Tibial artery (tissue), 4 donors: Measurements from ENCODE around the gene RAB3GAP2.

Experiments used
- DNase-seq, 2 donors: peaks; one replicate each; pipeline ENCODE4 v3.0.0-alpha.2; 2019
- H3K27ac ChIP-seq, 2 donors: fragments of 200-600 bp; sonication (generic) in 1 of 2; 1 replicate in 1 of 2; 2 replicates in 1 of 2; pipeline ENCODE4 v1.5.1; 2018 to 2019; ENCODE audit warnings: mild to moderate bottlenecking in 1 of 2
- H3K27me3 ChIP-seq, 2 donors: fragments of 200-600 bp; sonication (generic) in 1 of 2; one replicate each; pipeline versions ENCODE4 v1.5.1 to v1.6.0; 2016 to 2019
- H3K36me3 ChIP-seq, 3 donors: fragments of 200-600 bp; sonication (generic) in 2 of 3; one replicate each; pipeline ENCODE4 v1.5.1; 2016 to 2019; ENCODE audit warnings: mild to moderate bottlenecking in 2 of 3
- H3K4me1 ChIP-seq, 4 donors: fragments of 200-600 bp; sonication (generic) in 2 of 4; 1 replicate in 3 of 4; 2 replicates in 1 of 4; pipeline ENCODE4 v1.5.1; 2016 to 2019
- H3K4me3 ChIP-seq, 2 donors: fragments of 200-600 bp; sonication (generic) in 1 of 2; 1 replicate in 1 of 2; 2 replicates in 1 of 2; pipeline ENCODE4 v1.5.1; 2018 to 2019; ENCODE audit warnings: mild to moderate bottlenecking in 2 of 2
- H3K9me3 ChIP-seq, 3 donors: fragments of 200-600 bp; sonication (generic) in 1 of 3; one replicate each; pipeline ENCODE4 v1.5.1; 2016 to 2019
- CTCF ChIP-seq, 2 experiments: fragments of 200-600 bp in 1 of 2; fragments of 450-650 bp in 1 of 2; IDR thresholded peaks; one replicate each; pipeline ENCODE4 v1.5.1; 2017 to 2019; ENCODE audit warnings: antibody characterized with exemption in 2 of 2, mild to moderate bottlenecking in 1 of 2, moderate library complexity in 1 of 2
- intact Hi-C: fragments of 100-400 bp; cut with DNase I; formaldehyde crosslinking; loops from one replicate; pipeline ENCODE4 v1.15.0; 2023; ENCODE audit warnings: low total_unique reads

The RAB3GAP2 gene

GRCh38 chr1:220188538-220188937 lies 83.7 kb downstream of the RAB3GAP2 start:
- DNase-seq = no peak
- H3K9me3 ChIP-seq = no peaks in the 10 kb centered on the region
- no peak for TF ChIP-seq CTCF (IDR thresholded peaks at IDR 0.05)
- H3K4me1 ChIP-seq = no peaks in the 10 kb centered on the region
- no peak overlapping the region for H3K4me3 ChIP-seq
- H3K27ac ChIP-seq = no peak overlapping the region
- no peaks in the 10 kb centered on the region for H3K27me3 ChIP-seq
- intact Hi-C loops = no loop called here
- peaks cover 25 to 71% (median 34%) of the 10 kb centered on the region in 3 donors for H3K36me3 ChIP-seq

- no peaks in the 10 kb centered on the region for H3K9me3 ChIP-seq
- H3K27ac ChIP-seq = no peak overlapping the region
- H3K36me3 ChIP-seq = peaks cover 13 to 69% (median 22%) of the 10 kb centered on the region in 3 donors
- H3K4me1 ChIP-seq = no peaks in the 10 kb centered on the region
- H3K27me3 ChIP-seq = no peaks in the 10 kb centered on the region
- DNase-seq = no peak
- TF ChIP-seq CTCF (IDR thresholded peaks at IDR 0.05) = no peak
- H3K4me3 ChIP-seq = no peak overlapping the region
- intact Hi-C loops = no loop called here
Measured at GRCh38 chr1:220186752-220187151, 85.5 kb downstream of the RAB3GAP2 start.

GRCh38 chr1:220184506-220184905 lies 87.7 kb downstream of the RAB3GAP2 start:
- no peak overlapping the region for H3K4me3 ChIP-seq
- no peak overlapping the region for H3K27ac ChIP-seq
- H3K4me1 ChIP-seq = no peaks in the 10 kb centered on the region
- intact Hi-C loops = no loop called here
- peaks cover 12 to 68% (median 25%) of the 10 kb centered on the region in 3 donors for H3K36me3 ChIP-seq
- no peaks in the 10 kb centered on the region for H3K27me3 ChIP-seq
- H3K9me3 ChIP-seq = no peaks in the 10 kb centered on the region
- TF ChIP-seq CTCF (IDR thresholded peaks at IDR 0.05) = no peak
- DNase-seq = no peak

GRCh38 chr1:220182656-220183055 lies 89.6 kb downstream of the RAB3GAP2 start:
- intact Hi-C loops = no loop called here
- DNase-seq = no peak
- Histone ChIP-seq H3K27me3 (no peaks in the 10 kb centered on the region), H3K4me1 (no peaks in the 10 kb centered on the region), H3K9me3 (no peaks in the 10 kb centered on the region), H3K36me3 (peaks cover 19 to 56% (median 25%) of the 10 kb centered on the region in 3 donors), H3K27ac (no peak overlapping the region), H3K4me3 (no peak overlapping the region)
- TF ChIP-seq CTCF (IDR thresholded peaks at IDR 0.05) = no peak

GRCh38 chr1:220182111-220182510 lies 90.1 kb downstream of the RAB3GAP2 start:
- H3K9me3 ChIP-seq = no peaks in the 10 kb centered on the region
- no peaks in the 10 kb centered on the region for H3K27me3 ChIP-seq
- H3K4me1 ChIP-seq = no peaks in the 10 kb centered on the region
- no peak overlapping the region for H3K4me3 ChIP-seq
- no peak for DNase-seq
- TF ChIP-seq CTCF (IDR thresholded peaks at IDR 0.05) = no peak
- peaks cover 19 to 55% (median 26%) of the 10 kb centered on the region in 3 donors for H3K36me3 ChIP-seq
- no peak overlapping the region for H3K27ac ChIP-seq
- intact Hi-C loops = no loop called here

- Histone ChIP-seq H3K36me3 (peaks cover 33 to 59% (median 39%) of the 10 kb centered on the region in 3 donors), H3K9me3 (no peaks in the 10 kb centered on the region)
Measured at GRCh38 chr1:220176540-220176939, 95.7 kb downstream of the RAB3GAP2 start.

More at GRCh38 chr1:220176540-220176939, 95.7 kb downstream of the RAB3GAP2 start:
- Histone ChIP-seq H3K27ac (no peak overlapping the region), H3K4me3 (no peak overlapping the region), H3K27me3 (no peaks in the 10 kb centered on the region), H3K4me1 (no peaks in the 10 kb centered on the region)
- TF ChIP-seq CTCF (IDR thresholded peaks at IDR 0.05) = no peak
- intact Hi-C loops = no loop called here
- no peak for DNase-seq
